ENCODE measurements around the gene HDGFL2.

Gene HDGFL2

GRCh38 chr19:4431808-4432674 lies 40.1 kb upstream of the HDGFL2 start:
- TF ChIP-seq Cebpa-rat (IDR thresholded peaks at IDR 0.05), result no peak
- Histone ChIP-seq H3K4me1 (peaks cover 8% of the 10 kb centered on the region; the same call in 1 of the 2 replicates), H4K20me1 (peaks cover 39% of the 10 kb centered on the region), H3K4me3 (no peak overlapping the region), H3K36me3 (peaks cover 98% of the 10 kb centered on the region), H3K9me3 (no peaks in the 10 kb centered on the region), H3K4me2 (no peak overlapping the region), H3K27me3 (no peaks in the 10 kb centered on the region), H3K9ac (no peak overlapping the region), H3K27ac (peak overlapping the region; percentile 9; the same call in 1 of the 2 replicates)

GRCh38 chr19:4432918-4433506 lies 39.1 kb upstream of the HDGFL2 start:
- Histone ChIP-seq H4K20me1 (peaks cover 43% of the 10 kb centered on the region), H3K4me1 (peaks cover 8% of the 10 kb centered on the region; the same call in 1 of the 2 replicates), H3K27me3 (no peaks in the 10 kb centered on the region), H3K4me2 (no peak overlapping the region), H3K4me3 (no peak overlapping the region), H3K9ac (no peak overlapping the region), H3K36me3 (peaks cover 98% of the 10 kb centered on the region), H3K27ac (no peak overlapping the region), H3K9me3 (no peaks in the 10 kb centered on the region)
- TF ChIP-seq Cebpa-rat (IDR thresholded peaks at IDR 0.05), result no peak

- no peak overlapping the region for H3K9ac ChIP-seq
- H3K36me3 ChIP-seq, result peaks cover 98% of the 10 kb centered on the region
- H4K20me1 ChIP-seq, result peaks cover 56% of the 10 kb centered on the region
- H3K4me3 ChIP-seq, result no peak overlapping the region
- no peak overlapping the region for H3K4me2 ChIP-seq
- no peak for TF ChIP-seq Cebpa-rat (IDR thresholded peaks at IDR 0.05)
- H3K27ac ChIP-seq, result no peak overlapping the region
- no peaks in the 10 kb centered on the region for H3K9me3 ChIP-seq
- peaks cover 8% of the 10 kb centered on the region; the same call in 1 of the 2 replicates for H3K4me1 ChIP-seq
- no peaks in the 10 kb centered on the region for H3K27me3 ChIP-seq
Observed at GRCh38 chr19:4434391-4434790, 37.7 kb upstream of the HDGFL2 start.

GRCh38 chr19:4436231-4436630 lies 35.9 kb upstream of the HDGFL2 start:
- Histone ChIP-seq H3K27ac (no peak overlapping the region), H3K9me3 (no peaks in the 10 kb centered on the region), H3K9ac (no peak overlapping the region), H3K27me3 (no peaks in the 10 kb centered on the region), H3K4me3 (no peak overlapping the region), H3K4me2 (no peak overlapping the region), H4K20me1 (peaks cover 74% of the 10 kb centered on the region), H3K36me3 (peaks cover 98% of the 10 kb centered on the region), H3K4me1 (peaks cover 8% of the 10 kb centered on the region; the same call in 1 of the 2 replicates)
- no peak for TF ChIP-seq Cebpa-rat (IDR thresholded peaks at IDR 0.05)

- H4K20me1 ChIP-seq, result peaks cover 78% of the 10 kb centered on the region
- no peaks in the 10 kb centered on the region for H3K27me3 ChIP-seq
- H3K4me2 ChIP-seq, result no peak overlapping the region
- no peaks in the 10 kb centered on the region for H3K9me3 ChIP-seq
- no peak for TF ChIP-seq Cebpa-rat (IDR thresholded peaks at IDR 0.05)
- H3K36me3 ChIP-seq, result peaks cover 98% of the 10 kb centered on the region
- H3K9ac ChIP-seq, result no peak overlapping the region
- no peak overlapping the region for H3K4me3 ChIP-seq
- H3K4me1 ChIP-seq, result peaks cover 2% of the 10 kb centered on the region; the same call in 1 of the 2 replicates
- no peak overlapping the region for H3K27ac ChIP-seq
Observed at GRCh38 chr19:4437103-4437502, 35.0 kb upstream of the HDGFL2 start.

- Histone ChIP-seq H3K9ac (no peak overlapping the region), H4K20me1 (peaks cover 87% of the 10 kb centered on the region), H3K27ac (no peak overlapping the region), H3K4me2 (no peak overlapping the region), H3K4me3 (no peak overlapping the region), H3K4me1 (no peaks in the 10 kb centered on the region), H3K27me3 (no peaks in the 10 kb centered on the region), H3K9me3 (no peaks in the 10 kb centered on the region), H3K36me3 (peaks cover 98% of the 10 kb centered on the region)
- no peak for TF ChIP-seq Cebpa-rat (IDR thresholded peaks at IDR 0.05)
Observed at GRCh38 chr19:4439243-4439642, 32.9 kb upstream of the HDGFL2 start.

GRCh38 chr19:4441994-4442818 lies 29.9 kb upstream of the HDGFL2 start:
- H3K27me3 ChIP-seq, result no peaks in the 10 kb centered on the region
- no peak overlapping the region for H3K27ac ChIP-seq
- TF ChIP-seq Cebpa-rat (IDR thresholded peaks at IDR 0.05), result no peak
- no peak overlapping the region for H3K4me3 ChIP-seq
- H4K20me1 ChIP-seq, result peaks cover 91% of the 10 kb centered on the region
- peaks cover 98% of the 10 kb centered on the region for H3K36me3 ChIP-seq
- H3K4me2 ChIP-seq, result no peak overlapping the region
- H3K9me3 ChIP-seq, result no peaks in the 10 kb centered on the region
- peaks cover 8% of the 10 kb centered on the region for H3K4me1 ChIP-seq
- H3K9ac ChIP-seq, result no peak overlapping the region

GRCh38 chr19:4442819-4443146 lies 29.3 kb upstream of the HDGFL2 start:
- peaks cover 99% of the 10 kb centered on the region for H3K36me3 ChIP-seq
- peaks cover 8% of the 10 kb centered on the region for H3K4me1 ChIP-seq
- no peak overlapping the region for H3K27ac ChIP-seq
- TF ChIP-seq Cebpa-rat (IDR thresholded peaks at IDR 0.05), result no peak
- H4K20me1 ChIP-seq, result peaks cover 94% of the 10 kb centered on the region
- no peaks in the 10 kb centered on the region for H3K9me3 ChIP-seq
- no peak overlapping the region for H3K4me2 ChIP-seq
- H3K4me3 ChIP-seq, result no peak overlapping the region
- H3K9ac ChIP-seq, result no peak overlapping the region
- H3K27me3 ChIP-seq, result no peaks in the 10 kb centered on the region

GRCh38 chr19:4443188-4443587 lies 28.9 kb upstream of the HDGFL2 start:
- H3K4me2 ChIP-seq, result no peak overlapping the region
- H3K4me3 ChIP-seq, result no peak overlapping the region
- H3K36me3 ChIP-seq, result peaks cover 100% of the 10 kb centered on the region
- H3K9me3 ChIP-seq, result no peaks in the 10 kb centered on the region
- H4K20me1 ChIP-seq, result peaks cover 96% of the 10 kb centered on the region
- no peak for TF ChIP-seq Cebpa-rat (IDR thresholded peaks at IDR 0.05)
- H3K27ac ChIP-seq, result no peak overlapping the region
- H3K27me3 ChIP-seq, result no peaks in the 10 kb centered on the region
- no peak overlapping the region for H3K9ac ChIP-seq
- peaks cover 8% of the 10 kb centered on the region for H3K4me1 ChIP-seq
